MM.1S (cell line): ENCODE data around the gene HELZ.

Experiments
- CTCF ChIP-seq: fragments of 300-600 bp; sonication (generic); IDR thresholded peaks from 2 replicates; pipeline ENCODE4 v1.5.1; 2016; ENCODE audit warnings: antibody characterized with exemption, low read length, mixed read lengths
- EZH2 ChIP-seq: fragments of 300-600 bp; sonication (generic); optimal IDR thresholded peaks from 2 replicates; pipeline ENCODE3; 2017; ENCODE audit warnings: low read depth, mild to moderate bottlenecking, antibody characterized with exemption, low read length, mixed read lengths

- TF ChIP-seq EZH2 (no peak), CTCF (no peak)
These were observed 108.0 kb downstream of the HELZ start for GRCh38 chr17:67137026-67137370.
